Natural killer cell (primary cell): ENCODE results near the gene LMBR1. TPM values are rescaled to one million over a fixed set of nuclear protein-coding genes. Genes with fewer than 3 reads are reported as not detected.

ENCODE experiments used
- ATAC-seq, 3 donors: fragments of 150-1000 bp in 2 of 3; fragments of 200-7000 bp in 1 of 3; cut with Tn5 transposase; 1 replicate in 1 of 3; 2 replicates in 2 of 3; pipeline ENCODE4 v1.10.0; 2021; ENCODE audit warnings: mild to moderate bottlenecking in 2 of 3, moderate library complexity in 2 of 3
- DNase-seq, 2 donors: peaks; one replicate each; pipeline versions ENCODE4 v3.0.0 to v3.0.0-alpha.2; 2013 to 2021; ENCODE audit warnings: mixed read lengths in 1 of 2
- H3K27ac ChIP-seq: one replicate; pipeline ENCODE4 v1.5.1; 2013; ENCODE audit warnings: mild to moderate bottlenecking, low read length
- H3K27me3 ChIP-seq: one replicate; pipeline ENCODE4 v1.6.1; 2013; ENCODE audit warnings: low read length; ENCODE audit not compliant: control insufficient read depth, insufficient read depth
- H3K36me3 ChIP-seq: one replicate; pipeline ENCODE4 v1.6.1; 2013; ENCODE audit warnings: low read length; ENCODE audit not compliant: control insufficient read depth, insufficient read depth
- H3K4me1 ChIP-seq: one replicate; pipeline ENCODE4 v1.6.1; 2013; ENCODE audit warnings: low read length; ENCODE audit not compliant: control insufficient read depth, insufficient read depth
- H3K4me3 ChIP-seq: one replicate; pipeline ENCODE4 v1.5.1; 2013; ENCODE audit warnings: low read length
- H3K9me3 ChIP-seq: one replicate; pipeline ENCODE4 v1.6.1; 2013; ENCODE audit warnings: low read length; ENCODE audit not compliant: control insufficient read depth, insufficient read depth
- H3K27ac Mint-ChIP-seq, 2 donors: one replicate each; pipeline ENCODE4 v1.8.0; 2022; ENCODE audit warnings: mild to moderate bottlenecking in 2 of 2, mixed read lengths in 2 of 2, moderate library complexity in 1 of 2
- H3K27me3 Mint-ChIP-seq, 2 donors: one replicate each; pipeline ENCODE4 v1.8.0; 2022; ENCODE audit warnings: low read depth in 2 of 2, mixed read lengths in 2 of 2
- H3K36me3 Mint-ChIP-seq: one replicate; pipeline ENCODE4 v1.8.0; 2022; ENCODE audit warnings: mixed read lengths
- H3K4me1 Mint-ChIP-seq, 2 donors: one replicate each; pipeline ENCODE4 v1.8.0; 2022; ENCODE audit warnings: mixed read lengths in 2 of 2
- H3K4me3 Mint-ChIP-seq: one replicate; pipeline ENCODE4 v1.8.0; 2022; ENCODE audit warnings: mild to moderate bottlenecking, moderate library complexity, mixed read lengths
- H3K9me3 Mint-ChIP-seq, 2 donors: one replicate each; pipeline ENCODE4 v1.8.0; 2022; ENCODE audit warnings: mixed read lengths in 2 of 2
- CTCF ChIP-seq: fragments of 200-600 bp; IDR thresholded peaks from one replicate; pipeline ENCODE4 v1.8.0; 2022; ENCODE audit warnings: antibody characterized with exemption
- WGBS: methylation state at CpG from one replicate; pipeline ENCODE4 v1.1.7; 2013; ENCODE audit warnings: missing lambda C conversion rate; ENCODE audit not compliant: insufficient coverage; 5-methylcytosine and 5-hydroxymethylcytosine counted together
- intact Hi-C: fragments of 100-400 bp; cut with micrococcal nuclease; formaldehyde crosslinking; loops from one replicate; pipeline ENCODE4 v1.14.2; 2022
- total RNA-seq, 4 donors: library from RNA; stranded (reverse); fragments of 120-200 nt in 1 of 4; gene quantifications; one replicate each; pipeline versions ENCODE4 v1.2.3 to v1.2.4, GENCODE V29; 2013 to 2022

LMBR1 gene
- total RNA-seq, 3 donors from 2014 or later (not counting 1 experiment from before 2014, with no cell fraction given) = 60.4 to 71.7 (median 66.1) TPM

DNA sequence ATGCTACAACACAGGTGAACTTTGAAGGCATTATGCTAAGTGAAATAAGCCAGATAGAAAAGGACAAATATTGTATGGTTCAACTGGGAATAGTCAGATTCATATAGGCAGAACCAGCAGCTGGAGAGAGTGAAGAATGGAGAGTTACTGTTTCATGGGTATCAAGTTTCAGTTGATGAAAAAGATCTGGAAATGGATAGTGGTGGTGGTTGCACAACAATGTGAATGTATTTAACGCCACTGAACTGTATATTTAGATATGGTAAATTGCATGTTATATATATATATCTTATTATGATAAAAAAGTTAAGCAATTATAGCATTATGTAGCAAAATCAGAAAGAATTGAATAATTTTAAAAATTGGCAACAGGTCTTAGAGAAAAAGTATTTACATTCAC is 3.9 kb downstream of the LMBR1 start:
- intact Hi-C loops = no loop called here
- Mint-ChIP-seq H3K36me3 (no peaks in the 10 kb centered on the region), H3K9me3 (no peaks in the 10 kb centered on the region), H3K4me3 (peak overlapping the region; percentile 26), H3K27ac (no peak overlapping the region), H3K27me3 (no peaks in the 10 kb centered on the region), H3K4me1 (peaks cover 18 to 23% of the 10 kb centered on the region in 2 donors)
- peaks cover 12% of the 10 kb centered on the region for H3K4me1 ChIP-seq
- no CpG with 5 or more reads among the region's 1 CpG for WGBS
- no peaks in the 10 kb centered on the region for H3K27me3 ChIP-seq
- no peak for TF ChIP-seq CTCF
- no peaks in the 10 kb centered on the region for H3K9me3 ChIP-seq
- H3K27ac ChIP-seq = no peak overlapping the region
- no peaks in the 10 kb centered on the region for H3K36me3 ChIP-seq
- DNase-seq (no peak), ATAC-seq (no peak)
- H3K4me3 ChIP-seq = no peak overlapping the region

DNA sequence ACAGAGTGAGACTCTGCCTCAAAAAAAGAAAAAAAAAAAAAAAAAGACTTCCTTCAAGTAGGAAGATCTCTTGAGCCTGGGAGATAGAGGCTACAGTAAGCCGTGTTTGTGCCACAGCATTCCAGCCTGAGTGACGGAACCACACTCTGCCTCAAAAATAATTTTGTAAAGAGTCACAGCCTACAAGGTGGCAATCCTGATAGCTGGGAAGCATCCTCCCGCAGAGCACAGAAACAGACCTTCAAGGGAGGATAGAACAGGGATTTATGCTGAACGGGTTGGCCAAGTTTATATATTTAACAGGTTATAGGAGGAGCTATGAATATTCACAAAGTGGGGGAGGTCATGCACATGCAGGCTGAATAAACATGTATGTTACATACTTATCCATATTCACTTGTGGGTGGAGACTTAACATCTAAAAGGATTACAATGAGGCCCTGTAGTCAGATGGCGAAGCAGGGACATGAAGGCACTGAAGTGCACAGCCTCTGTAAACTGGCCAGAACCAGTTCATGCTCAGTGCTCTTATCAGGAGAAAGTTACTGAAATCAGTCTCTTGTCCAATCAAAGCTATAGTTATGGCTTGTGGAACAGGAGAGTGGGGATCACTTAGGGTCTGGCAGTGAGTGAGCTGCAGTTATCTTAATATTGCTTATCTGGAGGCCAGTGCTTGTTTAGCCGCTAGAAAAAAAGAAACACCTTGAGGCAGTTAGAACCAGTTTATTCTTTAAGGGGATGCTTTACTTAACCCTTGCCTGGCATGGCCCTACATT is 6.8 kb downstream of the LMBR1 start:
- Mint-ChIP-seq H3K4me3 (no peak overlapping the region), H3K9me3 (no peaks in the 10 kb centered on the region), H3K27ac (no peak overlapping the region), H3K27me3 (no peaks in the 10 kb centered on the region), H3K36me3 (no peaks in the 10 kb centered on the region), H3K4me1 (peaks cover 15 to 16% of the 10 kb centered on the region in 2 donors)
- Histone ChIP-seq H3K36me3 (no peaks in the 10 kb centered on the region), H3K4me3 (no peak overlapping the region), H3K27ac (no peak overlapping the region), H3K4me1 (no peaks in the 10 kb centered on the region), H3K9me3 (no peaks in the 10 kb centered on the region), H3K27me3 (no peaks in the 10 kb centered on the region)
- 100% methylated on average over 6 of the region's 6 CpGs for WGBS
- no peak for DNase-seq
- TF ChIP-seq CTCF = no peak
- intact Hi-C loops = no loop called here
- no peak for ATAC-seq

DNA sequence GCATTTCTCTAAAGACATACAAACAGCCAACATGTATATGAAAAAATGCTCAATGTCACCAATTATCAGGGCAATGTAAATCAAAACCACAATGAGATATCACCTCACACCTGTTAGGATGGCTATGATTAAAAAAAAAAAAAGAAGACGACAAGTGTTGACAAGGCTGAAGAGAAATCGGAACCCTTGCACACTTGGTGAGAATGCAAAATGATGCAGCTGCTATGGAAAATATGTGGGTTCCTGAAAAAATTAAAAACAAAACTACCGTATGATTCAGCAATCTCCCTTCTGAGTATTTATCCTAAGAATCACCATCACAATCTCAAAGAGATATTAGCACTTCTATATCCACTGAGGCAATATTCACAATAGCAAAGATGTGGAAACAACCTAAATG is 11.3 kb downstream of the LMBR1 start:
- intact Hi-C loops = no loop called here

More for the DNA sequence above, 11.3 kb downstream of the LMBR1 start:
- H3K27me3 Mint-ChIP-seq = no peaks in the 10 kb centered on the region
- no peaks in the 10 kb centered on the region for H3K36me3 Mint-ChIP-seq
- no peak overlapping the region for H3K4me3 Mint-ChIP-seq
- DNase-seq = no peak
- H3K9me3 Mint-ChIP-seq = peaks cover 0 to 6% of the 10 kb centered on the region in 2 donors
- Histone ChIP-seq H3K4me3 (no peak overlapping the region), H3K9me3 (no peaks in the 10 kb centered on the region), H3K36me3 (no peaks in the 10 kb centered on the region), H3K27ac (no peak overlapping the region), H3K27me3 (no peaks in the 10 kb centered on the region), H3K4me1 (no peaks in the 10 kb centered on the region)
- H3K27ac Mint-ChIP-seq = no peak overlapping the region
- WGBS = 55% methylated on average over 2 of the region's 3 CpGs
- no peak for TF ChIP-seq CTCF
- no peak for ATAC-seq
- H3K4me1 Mint-ChIP-seq = peaks cover 34 to 35% of the 10 kb centered on the region in 2 donors
